Immature natural killer cell (primary cell): ENCODE data around the gene LUZP1. TPM values are rescaled to one million over a fixed set of nuclear protein-coding genes. Genes with fewer than 3 reads are reported as not detected.

Experiments
- polyA plus RNA-seq, 3 donors: library from polyadenylated mRNA; unstranded; fragments of 300-500 nt; fragmentation: Illumina TruSeq; gene quantifications; one replicate each; pipeline ENCODE4 v1.2.3, GENCODE V29; 2021

The LUZP1 gene
- polyA plus RNA-seq, 3 donors from 2014 or later = 9.8 to 35.5 (median 13.8) TPM

Other genes with a start within 250 kb of the LUZP1 start
- not detected for gene LACTBL1, start 196.0 kb downstream of the LUZP1 start, polyA plus RNA-seq
- gene TEX46, start 153.0 kb downstream of the LUZP1 start, polyA plus RNA-seq = not detected
- gene KDM1A, start 149.4 kb downstream of the LUZP1 start, polyA plus RNA-seq = 10 to 100 TPM; 28.8 to 45.3 (median 45.0) TPM
- gene HTR1D, start 48.6 kb upstream of the LUZP1 start, polyA plus RNA-seq = not detected
- 100 to 1,000 TPM; 133 to 212 (median 158) TPM for gene HNRNPR, start 175.4 kb upstream of the LUZP1 start, polyA plus RNA-seq
- gene ZNF436, start 201.0 kb upstream of the LUZP1 start, polyA plus RNA-seq = 1 to 10 TPM in 1 of 3 donors, under 1 TPM in 1, not detected in 1; 0.60 to 5.4 TPM